ENCODE results near the gene IGDCC3. TPM values are rescaled to one million over a fixed set of nuclear protein-coding genes. Genes with fewer than 3 reads are reported as not detected.
A peak's percentile ranks its signal among the peaks of the same experiment; 100 is the strongest.

Gene IGDCC3
- total and polyA plus RNA-seq, 2 donors (not counting 1 experiment from before 2014, with no cell fraction given) = not detected

DNA sequence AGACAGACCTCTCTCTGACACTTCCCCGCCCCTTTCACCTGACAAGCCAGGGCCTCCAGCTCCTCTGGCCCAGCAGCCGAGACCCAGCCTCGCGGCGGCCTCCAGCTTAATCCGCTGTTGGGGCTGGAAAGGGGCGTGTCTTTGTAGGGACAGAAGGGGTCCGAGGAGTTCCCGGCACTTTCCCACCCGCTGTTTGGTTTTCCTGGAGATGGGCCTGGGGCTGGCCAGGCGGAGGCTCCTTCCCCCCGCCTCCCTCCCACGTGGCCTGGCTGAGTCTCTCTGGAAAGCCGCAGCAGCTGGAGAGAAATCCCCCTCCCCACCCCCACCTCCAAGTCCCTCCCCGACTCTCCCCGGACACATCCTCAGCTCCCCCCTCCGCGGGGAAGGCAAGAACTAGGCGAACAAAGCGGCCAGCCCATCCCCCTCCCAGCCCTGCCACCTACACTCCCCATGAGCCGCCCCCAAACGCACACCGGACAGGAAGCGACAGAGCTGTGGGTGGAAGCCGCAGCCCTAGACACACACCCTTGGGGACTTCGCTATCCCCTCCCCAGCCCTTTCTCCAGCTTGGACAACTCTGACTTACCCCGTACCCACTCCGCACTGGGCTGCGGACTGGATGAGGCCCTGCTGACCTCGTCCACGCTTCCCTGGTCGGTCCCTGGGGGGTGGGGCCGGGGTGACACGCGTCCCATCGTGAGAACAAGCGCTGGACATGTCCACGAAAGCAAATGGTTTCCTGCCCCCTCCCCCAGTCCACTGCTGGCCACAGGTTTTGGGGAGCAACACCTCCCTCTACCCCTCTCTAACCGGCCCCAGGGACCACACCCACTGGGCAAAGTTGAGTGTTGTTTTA, 43.8 kb upstream of the IGDCC3 start:
- under 1% methylated on average over 34 of the region's 39 CpGs for WGBS (ENCODE audit: insufficient coverage)
- ATAC-seq (ENCODE audit: low read depth) (no peak), DNase-seq (peak; percentile 29)
- H3K4me1 ChIP-seq (ENCODE audit: control insufficient read depth in 2 of 2, insufficient read depth in 2 of 2, low read length in 2 of 2) = peaks cover 15 to 23% of the 10 kb centered on the region in 2 donors
- H3K9me3 ChIP-seq (ENCODE audit: control extremely low read depth in 1 of 3, control insufficient read depth in 2 of 3, insufficient read depth in 1 of 3, low read length in 2 of 3) = peaks cover 0 to 12% (median 0%) of the 10 kb centered on the region in 3 donors
- peak overlapping the region; percentile 60 for H2AFZ ChIP-seq (ENCODE audit: insufficient read depth, low read depth, low read length, poor library complexity, severe bottlenecking)
- peaks cover 25% of the 10 kb centered on the region for H3K4me1 Mint-ChIP-seq
- peak overlapping the region; percentile 84 for H3K4me2 ChIP-seq (replicated peaks; ENCODE audit: low read depth, low read length, poor library complexity, severe bottlenecking)
- no peak overlapping the region for H3K27ac ChIP-seq (ENCODE audit: low read length in 2 of 2)
- ChIA-PET CTCF (interaction anchor here (0.5 to 1.3 kb wide), 2 partner anchors 103 to 1760 kb away, joined by 3 to 4 read pairs; no protein-coding TSS in a partner anchor), POLR2A (interaction anchor here (0.6 kb wide), 1 partner anchor 207 kb away, joined by 3 read pairs; no protein-coding TSS in a partner anchor)
- H3K36me3 ChIP-seq (replicated peaks in 1 of 2; ENCODE audit: control extremely low read depth in 1 of 2, control insufficient read depth in 1 of 2, extremely low read depth in 1 of 2, insufficient read depth in 2 of 2, low read length in 1 of 2) = no peaks in the 10 kb centered on the region
- TF ChIP-seq, protein P1, sequence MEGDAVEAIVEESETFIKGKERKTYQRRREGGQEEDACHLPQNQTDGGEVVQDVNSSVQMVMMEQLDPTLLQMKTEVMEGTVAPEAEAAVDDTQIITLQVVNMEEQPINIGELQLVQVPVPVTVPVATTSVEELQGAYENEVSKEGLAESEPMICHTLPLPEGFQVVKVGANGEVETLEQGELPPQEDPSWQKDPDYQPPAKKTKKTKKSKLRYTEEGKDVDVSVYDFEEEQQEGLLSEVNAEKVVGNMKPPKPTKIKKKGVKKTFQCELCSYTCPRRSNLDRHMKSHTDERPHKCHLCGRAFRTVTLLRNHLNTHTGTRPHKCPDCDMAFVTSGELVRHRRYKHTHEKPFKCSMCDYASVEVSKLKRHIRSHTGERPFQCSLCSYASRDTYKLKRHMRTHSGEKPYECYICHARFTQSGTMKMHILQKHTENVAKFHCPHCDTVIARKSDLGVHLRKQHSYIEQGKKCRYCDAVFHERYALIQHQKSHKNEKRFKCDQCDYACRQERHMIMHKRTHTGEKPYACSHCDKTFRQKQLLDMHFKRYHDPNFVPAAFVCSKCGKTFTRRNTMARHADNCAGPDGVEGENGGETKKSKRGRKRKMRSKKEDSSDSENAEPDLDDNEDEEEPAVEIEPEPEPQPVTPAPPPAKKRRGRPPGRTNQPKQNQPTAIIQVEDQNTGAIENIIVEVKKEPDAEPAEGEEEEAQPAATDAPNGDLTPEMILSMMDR (IDR thresholded peaks at IDR 0.05) = no peak
- TF ChIP-seq EZH2 (IDR thresholded peaks at IDR 0.05; ENCODE audit: borderline replicate concordance, insufficient read depth, low read depth, low read length, poor library complexity, severe bottlenecking) = no peak
- H3K27ac Mint-ChIP-seq = no peak overlapping the region
- H3K9ac ChIP-seq (ENCODE audit: low read length) = peak overlapping the region; percentile 53
- peaks cover 0 to 57% (median 24%) of the 10 kb centered on the region in 4 experiments for H3K27me3 ChIP-seq (replicated peaks in 1 of 4; ENCODE audit: control extremely low read depth in 1 of 4, control insufficient read depth in 3 of 4, insufficient read depth in 4 of 4, low read length in 3 of 4)
- H4K20me1 ChIP-seq (ENCODE audit: control insufficient read depth, insufficient read depth, low read length, poor library complexity, severe bottlenecking) = no peaks in the 10 kb centered on the region
- peaks cover 81% of the 10 kb centered on the region for H3K27me3 Mint-ChIP-seq
- intact Hi-C loops (cut with micrococcal nuclease) = no loop called here
- no peaks in the 10 kb centered on the region for H3K9me3 Mint-ChIP-seq (ENCODE audit: insufficient read depth)
- H3K79me2 ChIP-seq (ENCODE audit: control insufficient read depth, insufficient read depth, low read length) = no peaks in the 10 kb centered on the region
- H3K4me3 ChIP-seq (ENCODE audit: control extremely low read depth in 1 of 5, extremely low read depth in 1 of 5, insufficient read depth in 1 of 5, low read depth in 2 of 5, low read length in 4 of 5) = peak overlapping the region in 4 of 5 experiments; percentile 11 to 55 (median 28)
- H3K4me3 Mint-ChIP-seq = peak overlapping the region; percentile 85

DNA sequence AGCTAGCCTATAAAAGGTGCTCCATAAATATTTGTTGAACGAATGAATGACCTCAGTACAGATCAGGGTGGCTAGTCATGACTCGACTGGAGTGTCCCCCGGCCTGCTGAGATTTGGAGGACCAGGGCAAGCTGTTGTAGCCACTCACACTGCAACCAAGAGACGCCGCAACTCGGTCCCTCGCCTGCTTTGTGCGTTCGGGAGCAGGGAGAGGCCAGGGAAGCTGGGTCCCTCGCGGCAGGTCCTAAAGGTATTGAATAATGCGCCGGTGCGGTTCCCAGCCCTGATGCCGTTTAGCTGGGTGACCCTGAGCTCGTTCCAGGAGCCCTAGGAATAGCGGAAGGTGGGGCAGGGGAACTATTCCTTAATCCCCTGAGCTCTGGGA, 43.2 kb upstream of the IGDCC3 start:
- Mint-ChIP-seq H3K27me3 (peaks cover 75% of the 10 kb centered on the region), H3K4me1 (peaks cover 25% of the 10 kb centered on the region), H3K9me3 (ENCODE audit: insufficient read depth) (no peaks in the 10 kb centered on the region), H3K27ac (no peak overlapping the region), H3K4me3 (no peak overlapping the region)
- 26% methylated on average over 16 of the region's 17 CpGs for WGBS (ENCODE audit: insufficient coverage)
- intact Hi-C loops (cut with micrococcal nuclease) = no loop called here
- TF ChIP-seq, protein P1 (IDR thresholded peaks at IDR 0.05) = no peak
- TF ChIP-seq EZH2 (IDR thresholded peaks at IDR 0.05; ENCODE audit: borderline replicate concordance, insufficient read depth, low read depth, low read length, poor library complexity, severe bottlenecking) = no peak
- no peaks in the 10 kb centered on the region for H4K20me1 ChIP-seq (ENCODE audit: control insufficient read depth, insufficient read depth, low read length, poor library complexity, severe bottlenecking)
- POLR2A ChIA-PET = interaction anchor here (0.6 kb wide), 1 partner anchor 208 kb away, joined by 3 read pairs; no protein-coding TSS in a partner anchor
- H2AFZ ChIP-seq (ENCODE audit: insufficient read depth, low read depth, low read length, poor library complexity, severe bottlenecking) = no peak overlapping the region
- H3K79me2 ChIP-seq (ENCODE audit: control insufficient read depth, insufficient read depth, low read length) = no peaks in the 10 kb centered on the region
- ATAC-seq (ENCODE audit: low read depth) (no peak), DNase-seq (no peak)
- peaks cover 0 to 57% (median 22%) of the 10 kb centered on the region in 4 experiments for H3K27me3 ChIP-seq (replicated peaks in 1 of 4; ENCODE audit: control extremely low read depth in 1 of 4, control insufficient read depth in 3 of 4, insufficient read depth in 4 of 4, low read length in 3 of 4)
- no peaks in the 10 kb centered on the region for H3K36me3 ChIP-seq (replicated peaks in 1 of 2; ENCODE audit: control extremely low read depth in 1 of 2, control insufficient read depth in 1 of 2, extremely low read depth in 1 of 2, insufficient read depth in 2 of 2, low read length in 1 of 2)
- H3K27ac ChIP-seq (ENCODE audit: low read length in 2 of 2) = no peak overlapping the region
- peaks cover 15 to 23% of the 10 kb centered on the region in 2 donors for H3K4me1 ChIP-seq (ENCODE audit: control insufficient read depth in 2 of 2, insufficient read depth in 2 of 2, low read length in 2 of 2)
- H3K9me3 ChIP-seq (ENCODE audit: control extremely low read depth in 1 of 3, control insufficient read depth in 2 of 3, insufficient read depth in 1 of 3, low read length in 2 of 3) = peaks cover 0 to 12% (median 0%) of the 10 kb centered on the region in 3 donors
- CTCF ChIA-PET = interaction anchor here (0.5 to 1.3 kb wide), 2 partner anchors 102 to 1760 kb away, joined by 3 to 4 read pairs; no protein-coding TSS in a partner anchor
- peak overlapping the region; percentile 84 for H3K4me2 ChIP-seq (replicated peaks; ENCODE audit: low read depth, low read length, poor library complexity, severe bottlenecking)
- H3K4me3 ChIP-seq (ENCODE audit: control extremely low read depth in 1 of 5, extremely low read depth in 1 of 5, insufficient read depth in 1 of 5, low read depth in 2 of 5, low read length in 4 of 5) = peak overlapping the region in 1 of 5 experiments; percentile 55
- no peak overlapping the region for H3K9ac ChIP-seq (ENCODE audit: low read length)
